Stimulated activated CD8-positive, alpha-beta memory T cell treated with anti-CD3 and anti-CD28 coated beads, Interleukin-15, amount 100 ng/mL, for 24 hours (primary cell): ENCODE results near the gene GPLD1.

Source experiments
- DNase-seq: peaks from one replicate; pipeline ENCODE4 v3.0.0-alpha.2; 2020; ENCODE audit warnings: low read depth

The GPLD1 gene

GRCh38 chr6:24455061-24455460 is 34.3 kb downstream of the GPLD1 start:
- no peak for DNase-seq

GRCh38 chr6:24454452-24454851 is 34.9 kb downstream of the GPLD1 start:
- no peak for DNase-seq

DNA sequence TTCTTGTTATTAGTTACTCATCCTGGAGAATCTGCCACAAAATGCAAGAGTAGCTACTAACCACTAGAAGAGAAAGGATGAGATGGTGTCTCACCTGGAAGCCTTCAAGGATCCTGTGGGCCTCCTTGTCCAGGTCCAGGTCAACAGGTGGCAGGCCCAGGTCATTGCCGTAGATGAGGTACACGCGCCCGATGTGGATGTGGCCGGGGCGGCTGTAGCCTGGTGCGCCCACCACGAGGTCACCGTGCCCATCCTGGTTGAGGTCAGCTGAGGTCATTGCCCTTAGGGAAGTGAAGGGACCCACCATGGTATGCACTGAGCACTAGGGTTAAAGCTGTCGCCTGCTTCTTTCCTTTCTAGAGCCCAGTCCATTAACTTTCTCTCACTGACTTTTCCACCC is 35.5 kb downstream of the GPLD1 start:
- no peak for DNase-seq

DNA sequence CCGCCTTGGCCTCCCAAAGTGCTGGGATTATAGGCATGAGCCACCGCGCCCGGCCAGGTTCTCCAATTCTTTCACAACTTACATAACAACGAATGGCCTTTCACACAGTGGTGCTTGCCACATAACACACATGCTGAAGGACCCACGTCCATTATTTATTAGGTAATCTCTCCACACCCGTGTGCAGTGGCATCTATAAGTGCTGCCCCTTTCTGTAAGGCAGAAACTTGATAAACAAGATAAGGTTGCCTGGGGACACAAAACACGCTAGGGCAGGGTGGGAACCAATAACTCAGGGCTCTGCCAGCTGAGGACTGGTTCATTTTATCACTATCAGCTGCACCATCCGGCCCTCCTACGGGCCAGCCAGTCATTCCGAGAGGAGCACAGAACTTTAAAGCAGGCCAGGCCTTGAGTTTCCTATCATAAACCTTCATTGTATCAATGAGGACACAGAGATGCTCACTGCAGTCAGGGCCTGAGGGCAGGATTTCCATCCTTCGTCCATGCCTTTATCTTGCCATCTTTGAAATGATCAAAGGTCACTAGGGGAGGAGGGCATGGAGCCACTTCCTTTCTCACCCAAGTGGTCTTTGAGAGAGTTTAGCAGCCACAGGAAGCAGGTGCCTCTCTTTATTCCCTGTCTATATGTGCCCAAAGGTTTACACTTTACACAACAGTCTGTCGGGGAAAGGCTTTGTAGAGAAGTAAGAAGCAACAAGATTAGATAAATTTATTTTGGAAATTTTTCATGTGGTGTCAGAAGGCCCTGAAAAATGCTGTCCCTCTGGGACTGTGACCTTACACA is 37.6 kb downstream of the GPLD1 start:
- DNase-seq = no peak

DNA sequence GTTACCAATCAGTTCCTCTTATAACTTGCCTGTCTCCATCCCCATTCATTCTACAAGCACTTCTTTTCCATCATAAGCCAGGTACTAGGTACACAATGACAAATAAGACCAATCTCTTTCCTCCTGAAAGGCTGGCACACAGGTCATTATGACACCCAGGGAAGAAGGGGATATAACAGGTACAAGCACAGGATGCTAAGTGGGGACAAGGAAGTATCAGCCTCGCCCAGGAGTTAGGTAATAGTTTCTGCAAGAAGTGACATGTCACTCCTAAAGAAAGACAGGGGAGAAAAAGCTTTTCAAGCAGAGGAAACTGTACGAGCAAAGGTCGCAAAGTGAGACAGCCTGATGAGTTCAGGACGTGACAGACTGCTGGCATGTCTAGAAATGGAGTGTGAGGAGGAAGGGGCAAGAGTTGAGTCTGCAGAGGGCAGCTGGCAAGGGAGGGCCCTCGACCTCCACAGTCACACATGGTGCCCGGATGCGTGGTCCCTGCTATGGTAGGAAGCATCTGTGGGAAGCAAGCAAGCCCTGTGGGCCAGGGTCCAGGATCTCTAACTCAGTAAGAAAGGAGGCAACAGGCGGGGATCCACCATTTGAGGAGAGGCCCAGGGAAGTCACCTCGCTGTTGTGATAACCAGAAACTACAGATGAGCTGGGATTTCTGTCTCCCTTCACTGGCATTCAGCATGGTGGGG is 40.4 kb downstream of the GPLD1 start:
- DNase-seq = no peak

DNA sequence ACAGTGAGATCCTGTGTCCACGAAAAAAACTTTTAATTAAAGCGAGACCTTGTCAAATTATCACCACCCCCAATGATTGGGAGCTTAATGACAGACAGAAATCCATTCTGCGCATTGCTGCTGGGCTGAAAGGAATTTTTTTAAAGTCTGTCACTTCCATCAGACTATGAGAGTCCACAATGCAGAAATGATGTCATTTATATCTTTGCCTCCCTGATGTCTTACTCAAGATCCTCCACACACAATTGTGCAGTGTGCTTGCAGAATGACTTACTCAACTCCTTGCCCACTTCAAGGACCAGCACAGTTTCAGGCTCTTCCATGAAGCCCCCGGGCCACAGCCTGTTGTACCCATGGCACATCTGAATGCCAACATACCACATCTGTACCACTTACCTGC is 41.0 kb downstream of the GPLD1 start:
- no peak for DNase-seq

GRCh38 chr6:24446670-24447069 is 42.7 kb downstream of the GPLD1 start:
- no peak for DNase-seq

GRCh38 chr6:24445704-24446103 is 43.7 kb downstream of the GPLD1 start:
- no peak for DNase-seq

GRCh38 chr6:24444588-24444987 is 44.8 kb downstream of the GPLD1 start:
- no peak for DNase-seq

DNA sequence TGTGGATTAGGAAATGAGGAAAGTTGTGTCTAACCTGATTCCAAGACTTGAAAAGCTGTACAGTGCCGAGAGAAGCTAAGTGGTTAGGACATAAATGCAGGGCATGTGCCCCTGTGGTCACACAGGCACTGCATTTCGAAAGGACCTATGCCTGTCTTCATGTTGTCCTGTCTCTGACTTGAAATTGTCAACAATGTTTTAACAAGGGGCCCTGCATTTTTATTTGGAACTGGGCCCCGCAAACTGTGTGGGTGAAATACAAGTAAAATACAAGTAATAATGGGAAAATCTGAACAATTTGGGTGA is 47.8 kb downstream of the GPLD1 start:
- DNase-seq = no peak

DNA sequence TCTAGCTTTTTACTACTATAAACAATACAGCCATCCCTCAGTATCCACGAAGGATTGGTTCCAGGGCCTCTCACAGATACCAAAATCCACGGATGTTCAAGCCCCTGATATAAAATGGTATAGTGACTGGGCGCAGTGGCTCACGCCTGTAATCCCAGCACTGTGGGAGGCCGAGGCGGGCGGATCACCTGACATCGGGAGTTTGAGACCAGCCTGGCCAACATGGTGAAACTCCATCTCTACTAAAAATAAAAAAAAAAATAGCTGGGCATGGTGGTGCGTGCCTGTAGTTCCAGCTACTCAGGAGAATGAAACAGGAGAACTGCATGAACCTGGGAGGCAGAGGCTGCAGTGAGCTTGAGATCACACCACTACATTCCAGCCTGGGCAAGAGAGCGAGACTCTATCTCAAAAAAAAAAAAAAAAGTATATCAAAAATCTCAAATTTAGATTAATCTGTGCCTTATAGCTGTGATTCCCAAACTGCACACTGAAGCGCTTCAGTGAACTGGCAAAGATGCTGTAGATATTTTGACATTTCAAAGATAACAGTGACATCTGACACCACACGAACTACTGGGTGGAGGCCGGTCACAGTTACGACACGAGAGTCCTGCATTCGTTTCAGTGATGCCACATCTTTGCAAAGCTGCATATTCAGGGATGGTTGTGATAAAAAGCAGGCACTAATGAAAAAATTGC is 48.3 kb downstream of the GPLD1 start:
- DNase-seq = no peak

GRCh38 chr6:24439858-24440539 is 49.4 kb downstream of the GPLD1 start:
- no peak for DNase-seq

DNA sequence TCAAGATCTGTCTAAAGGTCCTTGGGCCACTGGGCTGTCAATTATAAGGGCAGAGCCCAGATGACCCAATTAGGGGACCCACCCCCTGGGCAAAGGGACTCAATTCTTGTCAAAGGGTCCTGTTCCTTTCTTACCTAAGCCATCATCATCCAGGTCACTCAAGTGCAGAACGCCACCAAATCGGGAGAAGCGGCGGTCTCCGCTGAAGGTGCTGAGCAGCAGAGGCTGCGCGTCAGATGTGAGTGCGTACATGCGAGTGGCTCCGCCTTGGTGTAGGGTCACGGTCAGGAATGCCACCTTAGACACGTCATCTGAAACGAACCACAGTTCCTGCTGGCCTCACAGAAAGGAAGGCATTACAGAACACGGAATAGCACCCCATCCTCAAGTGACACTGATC is 52.4 kb downstream of the GPLD1 start:
- no peak for DNase-seq

- no peak for DNase-seq
Measured at GRCh38 chr6:24432611-24433010, 56.8 kb downstream of the GPLD1 start.

- DNase-seq = no peak
Measured at GRCh38 chr6:24431045-24431451, 58.3 kb downstream of the GPLD1 start.

GRCh38 chr6:24430086-24430485 is 59.3 kb downstream of the GPLD1 start:
- DNase-seq = no peak

DNA sequence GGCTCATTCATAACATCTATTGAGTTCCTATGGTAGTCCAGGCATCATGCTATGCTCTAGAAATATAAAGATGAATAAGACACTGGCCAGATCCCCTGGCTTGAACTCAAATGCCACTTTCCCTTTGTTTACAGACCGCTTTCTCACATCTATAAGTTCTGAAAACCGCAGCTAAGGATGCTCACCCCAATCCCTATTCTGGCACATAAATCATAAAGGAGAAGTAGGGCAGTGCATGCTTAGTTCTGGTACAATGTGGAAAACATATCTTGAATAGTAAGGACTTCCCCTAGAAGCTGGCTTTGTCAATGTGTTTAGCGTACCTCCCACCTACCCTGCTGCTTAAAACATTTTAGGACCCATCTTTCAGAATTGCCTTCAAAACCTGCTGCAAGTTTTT is 60.2 kb downstream of the GPLD1 start:
- no peak for DNase-seq

GRCh38 chr6:24428615-24429014 is 60.8 kb downstream of the GPLD1 start:
- no peak for DNase-seq

- DNase-seq = no peak
Measured at GRCh38 chr6:24426729-24427446, 62.5 kb downstream of the GPLD1 start.

- DNase-seq = no peak
Measured at GRCh38 chr6:24425091-24425490, 64.3 kb downstream of the GPLD1 start.

DNA sequence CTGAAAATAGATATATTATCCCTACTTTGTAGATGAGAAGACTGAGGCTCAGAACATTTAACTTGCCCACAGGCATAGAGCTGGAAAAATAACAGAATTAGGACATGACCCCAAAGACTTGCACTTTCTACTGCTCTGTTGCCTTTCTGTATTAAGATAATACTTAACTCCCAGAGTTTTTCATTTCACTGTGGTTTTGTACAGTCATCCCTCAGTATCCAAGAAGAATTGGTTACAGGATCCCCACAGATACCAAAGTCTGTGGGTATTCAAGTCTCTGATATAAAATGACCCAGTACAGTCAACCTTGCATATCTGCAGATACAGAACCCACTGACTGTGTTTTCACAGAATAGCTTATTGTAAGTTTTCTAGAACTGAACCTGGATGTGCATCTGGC is 69.9 kb downstream of the GPLD1 start:
- DNase-seq = no peak

DNA sequence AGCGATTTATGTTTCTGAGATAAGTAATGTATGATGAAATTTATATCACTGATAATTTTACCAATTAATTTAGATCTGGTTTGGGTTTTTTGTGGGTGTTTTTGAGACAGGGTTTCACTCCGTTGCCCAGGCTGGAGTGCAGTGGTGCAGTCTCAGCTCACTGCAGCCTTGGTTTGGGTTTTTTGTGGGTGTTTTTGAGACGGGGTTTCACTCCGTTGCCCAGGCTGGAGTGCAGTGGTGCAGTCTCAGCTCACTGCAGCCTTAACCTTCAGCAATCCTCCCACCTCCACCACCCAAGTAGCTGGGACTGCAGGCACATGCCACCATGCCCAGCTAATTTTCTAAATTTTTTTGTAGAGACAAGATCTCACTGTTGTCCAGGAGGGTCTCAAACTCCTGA is 73.6 kb downstream of the GPLD1 start:
- DNase-seq = no peak
